TTC549 (cell line): ENCODE results near the gene CBX4.
"Not testable (repeated sequence)": the region's sequence is repeated elsewhere in the genome, so short reads cannot be mapped to it uniquely, and the experiment has no call there.

ENCODE experiments used
- FAIRE-seq: peaks from 2 replicates; lab custom pipeline; 2012; peaks lifted over from hg19 to GRCh38; lab: Jason Lieb, UNC

The CBX4 gene

DNA sequence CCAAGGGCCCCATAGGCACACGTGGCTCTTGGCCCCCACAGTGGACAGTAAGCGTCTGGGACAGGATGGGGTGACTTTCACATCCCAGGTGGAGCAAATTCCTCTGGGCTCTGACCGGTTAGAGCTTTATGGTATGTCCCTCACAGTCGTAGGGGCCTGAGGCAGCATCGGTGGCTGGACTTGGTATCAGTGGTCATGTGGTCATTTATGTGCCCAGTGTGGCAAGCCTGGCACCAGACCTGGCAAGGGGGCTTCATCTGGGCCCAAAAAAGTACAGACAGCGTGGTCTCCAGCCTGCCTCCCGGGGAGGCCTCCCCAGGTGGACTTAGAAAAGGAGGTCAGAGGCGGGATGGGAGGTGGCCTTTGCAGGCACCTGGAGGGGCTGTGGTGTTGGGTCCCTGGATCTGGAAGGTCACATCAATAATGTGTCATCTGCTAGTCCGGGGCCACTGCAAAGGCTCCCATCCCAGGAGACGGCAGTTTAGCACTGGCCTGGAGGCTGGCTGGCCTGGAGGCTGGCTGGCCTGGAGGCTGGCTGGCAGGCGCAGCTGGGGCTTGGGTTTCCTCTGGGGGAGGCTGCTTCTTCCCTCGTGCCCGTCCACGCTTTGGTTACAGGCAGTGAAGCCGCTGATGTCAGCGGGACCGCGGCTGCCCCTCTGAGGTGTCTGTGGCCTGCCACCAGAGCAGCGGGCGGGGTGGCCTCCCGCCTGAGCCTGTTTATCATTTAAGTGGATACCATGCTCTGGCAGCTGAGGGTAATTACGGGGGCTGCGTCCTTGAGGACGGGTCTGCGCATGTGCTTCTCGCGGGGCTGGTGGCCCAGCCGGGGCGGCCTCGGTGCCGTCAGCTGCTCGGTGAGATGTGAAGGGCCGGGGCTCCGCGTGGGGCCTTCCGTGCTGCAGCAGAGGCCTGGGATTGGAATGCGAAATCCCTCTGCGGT lies 20.7 kb upstream of the CBX4 start:
- no peak for FAIRE-seq

DNA sequence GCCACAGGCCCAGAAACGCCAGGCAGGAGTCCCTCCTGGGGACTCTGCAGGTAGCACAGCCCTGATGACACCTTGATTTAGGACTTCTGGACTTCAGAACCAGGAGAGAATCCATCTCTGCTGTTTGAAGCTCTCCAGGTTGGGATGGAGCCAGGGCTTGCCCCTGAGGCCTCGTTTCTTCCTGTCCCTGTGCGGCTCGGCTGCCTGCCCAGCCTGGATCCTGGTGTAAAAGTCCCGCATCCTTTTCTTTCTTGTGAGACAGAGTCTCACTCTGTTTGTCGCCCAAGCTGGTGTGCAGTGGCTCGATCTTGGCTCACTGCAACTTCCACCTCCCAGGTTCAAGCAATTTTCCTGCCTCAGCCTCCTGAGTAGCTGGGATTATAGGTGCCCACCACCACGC lies 17.9 kb upstream of the CBX4 start:
- FAIRE-seq = no peak

DNA sequence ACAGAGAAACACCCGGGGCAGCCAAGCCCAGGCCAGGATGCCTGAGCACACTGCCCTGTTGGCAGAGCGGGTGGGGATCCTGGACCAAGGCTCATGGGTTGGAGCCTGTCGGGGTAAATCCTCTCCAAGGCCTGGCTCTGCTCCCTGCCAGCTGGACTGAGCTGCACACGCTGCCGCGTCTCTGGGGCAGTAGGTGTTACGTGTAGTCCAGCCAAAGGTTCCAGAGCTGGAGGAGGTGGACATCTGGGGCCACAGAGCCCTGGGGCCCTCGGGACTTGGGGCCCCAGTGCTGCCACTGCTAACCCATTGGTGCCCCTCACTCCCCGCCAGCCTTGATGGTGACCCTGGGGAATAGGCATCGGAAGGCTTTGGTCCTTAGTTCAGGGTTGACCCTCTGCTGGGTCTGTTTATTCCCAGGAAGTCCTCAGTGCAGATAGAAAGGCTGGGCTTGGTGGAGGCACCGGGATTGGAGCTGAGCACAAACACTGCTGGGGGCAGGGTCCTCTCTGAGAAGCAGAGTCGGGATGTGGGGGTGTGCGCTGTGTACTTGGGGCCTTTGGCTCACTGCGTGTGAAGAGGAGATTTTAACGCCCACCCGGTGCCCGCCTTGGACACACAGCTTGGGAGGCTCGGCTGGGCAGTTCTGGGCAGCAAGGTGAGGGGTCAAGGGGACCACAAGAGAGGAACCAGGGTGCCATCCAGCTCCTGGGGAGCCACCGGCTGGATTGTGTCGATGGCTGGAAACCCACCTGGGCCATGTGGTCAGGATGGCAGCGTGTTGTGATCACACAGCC lies 16.3 kb upstream of the CBX4 start:
- FAIRE-seq = no peak

DNA sequence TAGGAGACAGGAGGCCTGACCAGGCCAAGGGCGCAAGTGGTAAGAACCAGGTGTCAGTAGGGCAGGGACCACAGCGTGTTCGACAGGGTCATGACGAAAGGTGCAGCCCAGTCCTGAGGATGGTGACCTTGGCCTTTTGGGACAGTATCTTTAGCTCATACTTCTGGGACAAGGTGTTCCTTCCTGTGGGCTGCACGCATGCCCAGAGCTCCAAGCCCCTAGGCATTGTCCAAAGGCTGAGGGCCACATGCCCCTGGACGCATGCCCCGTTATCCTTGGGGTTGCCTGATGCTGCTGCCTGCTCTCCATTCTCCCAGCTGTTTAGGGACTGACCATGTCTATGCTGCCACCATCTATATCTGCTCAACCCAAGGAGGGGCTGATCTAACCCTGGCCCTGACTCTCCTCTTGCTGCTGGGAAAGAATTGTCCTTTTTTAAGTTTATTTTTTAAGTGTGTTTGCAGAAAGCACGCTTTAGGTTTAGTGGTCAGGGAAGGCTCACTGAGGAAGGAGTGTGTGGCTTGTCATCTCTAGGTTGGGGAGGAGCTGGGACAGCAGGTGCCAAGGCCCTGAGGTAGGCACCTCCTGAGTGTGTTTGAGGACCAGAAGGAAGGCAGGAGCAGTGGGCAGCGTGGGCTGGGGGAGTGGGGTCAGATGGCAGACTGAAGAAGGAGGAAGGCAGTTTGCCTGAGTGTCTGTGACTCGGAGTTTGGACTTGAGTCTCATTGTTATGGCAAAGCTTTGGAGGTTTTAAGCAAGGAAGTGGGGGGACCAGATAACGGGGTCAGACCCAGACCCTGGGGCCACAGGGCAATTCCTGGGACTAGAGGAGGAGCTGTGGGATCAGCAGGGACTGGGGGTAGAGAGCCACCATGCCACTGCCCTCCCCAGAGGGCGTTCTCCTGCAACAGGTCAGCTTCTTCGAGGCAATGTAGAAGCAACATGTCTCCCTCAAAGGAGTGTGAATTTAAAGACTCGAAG lies 15.1 kb upstream of the CBX4 start:
- FAIRE-seq = no peak

DNA sequence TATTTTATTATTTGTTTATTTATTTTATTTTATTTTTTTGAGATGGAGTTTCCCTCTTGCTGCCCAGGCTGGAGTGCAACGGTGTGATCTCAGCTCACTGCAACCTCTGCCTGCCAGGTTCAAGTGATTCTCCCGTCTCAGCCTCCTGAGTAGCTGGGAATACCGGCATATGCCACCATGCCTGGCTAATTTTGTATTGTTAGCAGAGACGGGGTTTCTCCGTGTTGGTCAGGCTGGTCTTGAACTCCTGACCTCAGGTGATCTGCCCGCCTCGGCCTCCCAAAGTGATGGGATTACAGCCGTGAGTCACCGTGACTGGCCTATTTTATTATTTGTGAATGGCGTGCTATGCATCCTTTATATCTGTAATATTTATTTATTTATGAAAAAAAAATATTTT lies 13.9 kb upstream of the CBX4 start:
- not testable (repeated sequence) for FAIRE-seq

DNA sequence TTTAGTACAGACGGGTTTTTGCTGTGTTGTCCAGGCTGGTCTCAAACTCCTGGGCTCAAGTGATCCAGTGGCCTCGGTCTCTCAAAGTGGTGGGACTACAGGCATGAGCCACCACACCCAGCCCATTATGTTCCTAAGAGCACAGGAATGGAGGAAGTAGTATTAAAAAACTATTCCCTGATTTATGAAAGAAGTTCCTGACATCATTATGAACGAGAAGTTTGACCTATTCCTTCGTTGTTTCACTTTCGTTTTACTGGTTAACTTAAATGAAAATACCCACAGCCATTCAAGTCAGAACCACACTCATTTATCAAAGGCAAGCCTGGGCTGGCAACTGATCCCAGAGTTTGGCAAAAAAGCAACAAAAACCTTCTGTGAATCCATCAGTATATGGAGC lies 13.5 kb upstream of the CBX4 start:
- FAIRE-seq = peak; percentile 19

DNA sequence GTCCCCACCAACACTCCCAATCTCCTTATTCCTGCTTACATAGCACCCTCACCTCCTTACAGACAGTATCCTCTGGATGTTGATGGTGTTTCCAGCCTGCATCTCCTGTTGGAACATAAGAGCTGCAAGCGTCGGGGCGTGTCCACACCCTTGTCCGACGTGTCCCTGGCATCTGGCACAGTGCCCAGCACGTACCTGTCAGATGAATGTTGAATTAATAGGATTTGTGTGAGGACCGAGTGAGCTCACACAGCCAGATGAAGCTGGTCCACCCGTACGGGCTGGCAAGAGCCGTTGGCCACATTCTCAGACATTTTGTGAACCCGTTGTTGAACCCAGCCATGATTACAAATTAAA lies 12.2 kb upstream of the CBX4 start:
- no peak for FAIRE-seq

DNA sequence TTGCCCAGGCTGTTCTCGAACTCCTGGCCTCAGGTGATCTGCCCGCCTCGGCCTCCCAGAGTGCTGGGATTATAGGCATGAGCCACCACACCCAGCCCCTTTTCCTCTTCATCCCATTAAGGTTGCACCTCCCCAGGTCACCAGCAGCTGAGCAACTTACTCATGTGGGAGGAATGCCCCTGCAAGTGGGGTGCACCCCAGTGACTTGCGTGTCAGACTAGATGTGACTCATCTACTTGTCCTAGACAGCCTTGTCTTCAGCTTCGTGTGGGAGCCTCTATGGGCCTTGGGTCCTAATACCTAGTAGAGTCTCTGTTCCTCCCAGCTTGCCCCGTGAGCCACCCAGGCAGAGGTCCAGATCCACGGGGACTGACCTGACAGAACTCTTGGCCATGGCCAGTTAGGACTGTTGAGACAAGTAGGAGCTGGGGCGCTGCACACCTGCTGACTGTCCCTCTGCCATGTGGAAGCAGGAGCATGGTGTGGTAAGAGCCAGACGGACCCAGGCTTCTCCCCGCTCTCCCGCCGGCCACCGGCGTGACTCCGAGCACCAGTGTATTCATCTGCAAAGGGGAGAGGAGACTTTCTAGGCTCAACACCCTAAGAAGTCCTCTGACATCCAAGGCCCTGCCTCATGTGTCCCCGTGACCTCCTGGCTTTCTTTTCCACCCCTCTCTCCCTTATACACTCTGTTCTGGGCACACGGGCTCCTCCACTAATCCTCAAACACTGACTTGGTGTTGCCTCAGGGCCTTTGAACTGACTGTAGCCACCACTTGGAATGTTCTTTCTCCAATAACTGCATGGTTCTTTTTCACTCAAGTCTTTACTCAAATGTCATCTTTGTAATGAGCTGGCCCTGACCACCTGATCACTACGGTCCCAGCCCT lies 11.6 kb upstream of the CBX4 start:
- no peak for FAIRE-seq

DNA sequence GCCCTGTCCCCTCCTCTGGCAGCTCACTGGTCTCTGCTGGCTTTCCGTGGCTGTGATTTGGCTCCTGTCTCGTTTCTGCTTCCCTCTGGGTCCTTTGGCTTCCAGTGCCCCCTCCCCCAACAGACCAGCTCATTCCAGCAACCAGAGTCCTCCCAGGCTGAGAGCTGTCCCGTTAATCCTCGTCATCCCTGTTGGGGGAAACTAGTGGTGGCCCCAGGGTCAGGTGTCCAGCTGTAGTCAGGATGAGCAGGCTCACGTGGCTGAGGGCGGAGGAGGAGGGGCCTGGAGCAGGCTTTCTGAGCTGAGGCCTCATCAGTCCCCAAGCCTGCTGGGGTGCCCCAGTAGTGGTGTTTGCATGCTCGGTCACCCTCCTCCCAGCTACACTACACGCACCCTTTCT lies 10.7 kb upstream of the CBX4 start:
- FAIRE-seq = no peak

DNA sequence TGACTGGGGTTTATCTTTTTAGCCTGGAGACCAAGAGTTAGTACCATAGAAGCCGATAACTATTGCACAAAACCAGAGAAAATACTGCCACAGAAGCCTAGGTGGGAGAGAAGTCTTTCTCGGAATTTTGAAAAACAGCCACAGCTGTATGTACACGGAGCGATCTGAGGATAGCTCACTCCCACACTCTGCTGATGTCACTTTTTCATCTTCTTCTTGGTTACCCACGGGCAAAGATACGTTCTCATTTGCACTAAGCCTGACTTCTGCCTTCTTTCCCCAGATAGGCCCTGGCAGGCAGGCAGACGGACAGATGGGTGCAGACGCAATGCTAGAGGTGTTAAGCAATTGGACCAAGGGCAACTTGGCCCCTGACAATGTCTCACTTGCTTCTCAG lies 9.1 kb upstream of the CBX4 start:
- no peak for FAIRE-seq

DNA sequence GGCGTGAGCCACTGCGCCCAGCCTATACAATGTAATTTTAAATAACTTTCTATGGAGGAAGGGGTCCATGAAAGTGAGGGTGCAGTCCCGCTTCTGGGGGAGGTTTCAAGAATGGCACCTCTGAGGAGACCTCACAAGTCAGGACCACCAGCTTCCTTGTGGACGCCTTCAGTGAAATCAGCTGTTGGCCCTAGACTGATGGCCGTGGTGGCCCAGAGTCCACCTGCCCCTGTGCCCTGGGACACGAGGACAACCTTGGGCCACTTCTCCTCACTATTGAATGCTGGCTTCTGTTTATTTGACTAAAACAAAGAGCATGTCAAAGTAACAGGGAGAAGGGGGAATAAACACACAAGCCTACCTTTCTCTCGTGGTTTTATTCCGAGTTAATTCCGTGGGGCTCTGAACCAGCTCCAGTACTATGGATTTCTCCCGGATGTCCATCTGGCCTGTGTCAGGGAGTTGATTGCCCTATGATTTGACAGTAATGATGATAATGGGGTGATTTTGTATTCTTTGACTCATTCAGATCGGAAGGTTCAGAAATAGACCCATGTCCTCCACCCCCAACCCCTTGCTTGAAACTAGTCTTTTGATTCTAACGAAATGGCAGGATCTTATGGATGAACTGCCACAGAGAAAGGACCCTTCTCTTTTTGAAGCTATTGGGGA lies 8.6 kb upstream of the CBX4 start:
- FAIRE-seq = no peak

DNA sequence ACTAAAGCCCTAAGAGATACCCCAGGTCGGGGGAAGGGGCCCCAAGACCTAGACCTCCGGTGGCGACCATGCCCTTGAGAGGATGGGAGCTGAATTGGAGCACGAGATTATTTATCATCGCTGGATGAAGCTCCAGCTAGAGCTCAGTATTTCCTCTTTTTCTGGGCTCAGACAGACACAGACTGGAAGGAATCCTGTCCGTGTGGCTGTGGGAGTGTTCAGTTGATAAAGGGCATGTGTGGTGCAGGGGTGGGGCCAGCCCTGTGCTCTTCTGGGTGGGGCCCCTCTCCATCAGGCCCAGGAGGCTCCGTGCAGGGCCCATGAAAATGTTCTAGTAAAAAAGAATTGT lies 6.3 kb upstream of the CBX4 start:
- FAIRE-seq = peak; percentile 69

DNA sequence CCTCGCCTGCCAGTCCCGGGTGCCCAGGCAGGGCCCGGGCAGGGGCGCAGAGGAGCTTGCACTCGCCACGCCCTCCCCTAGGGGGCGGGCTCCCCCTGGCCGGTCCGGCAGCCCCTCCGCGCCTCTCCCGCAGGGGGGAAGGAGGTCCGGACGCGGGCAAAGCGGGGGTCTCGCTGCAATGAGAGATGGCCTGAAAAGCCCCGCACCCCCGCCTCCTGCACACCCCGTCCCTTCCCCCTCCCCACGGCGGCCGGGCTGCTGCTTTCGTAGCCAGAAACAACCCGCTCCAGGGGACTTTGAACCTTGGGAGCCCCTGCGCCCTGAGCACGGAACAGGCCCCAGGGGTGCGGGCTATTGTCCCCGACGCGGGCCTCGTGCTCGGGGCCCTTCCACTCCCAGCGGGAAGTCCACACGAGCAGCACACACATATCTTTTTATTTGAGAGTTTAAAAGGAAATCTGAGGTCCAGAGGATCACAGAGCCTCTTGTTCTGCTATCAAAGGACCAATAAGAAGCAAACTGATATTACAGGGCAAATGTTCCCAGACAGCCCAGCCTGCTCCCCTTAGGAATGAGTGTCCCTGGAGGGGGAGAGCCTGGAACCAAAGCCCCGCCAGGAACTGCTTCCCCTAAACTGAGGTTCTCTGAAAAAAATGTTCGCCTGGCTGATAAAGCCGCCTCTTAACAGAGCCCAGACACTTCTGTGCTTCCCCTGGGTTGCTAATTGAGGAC lies 5.8 kb upstream of the CBX4 start:
- no peak for FAIRE-seq

DNA sequence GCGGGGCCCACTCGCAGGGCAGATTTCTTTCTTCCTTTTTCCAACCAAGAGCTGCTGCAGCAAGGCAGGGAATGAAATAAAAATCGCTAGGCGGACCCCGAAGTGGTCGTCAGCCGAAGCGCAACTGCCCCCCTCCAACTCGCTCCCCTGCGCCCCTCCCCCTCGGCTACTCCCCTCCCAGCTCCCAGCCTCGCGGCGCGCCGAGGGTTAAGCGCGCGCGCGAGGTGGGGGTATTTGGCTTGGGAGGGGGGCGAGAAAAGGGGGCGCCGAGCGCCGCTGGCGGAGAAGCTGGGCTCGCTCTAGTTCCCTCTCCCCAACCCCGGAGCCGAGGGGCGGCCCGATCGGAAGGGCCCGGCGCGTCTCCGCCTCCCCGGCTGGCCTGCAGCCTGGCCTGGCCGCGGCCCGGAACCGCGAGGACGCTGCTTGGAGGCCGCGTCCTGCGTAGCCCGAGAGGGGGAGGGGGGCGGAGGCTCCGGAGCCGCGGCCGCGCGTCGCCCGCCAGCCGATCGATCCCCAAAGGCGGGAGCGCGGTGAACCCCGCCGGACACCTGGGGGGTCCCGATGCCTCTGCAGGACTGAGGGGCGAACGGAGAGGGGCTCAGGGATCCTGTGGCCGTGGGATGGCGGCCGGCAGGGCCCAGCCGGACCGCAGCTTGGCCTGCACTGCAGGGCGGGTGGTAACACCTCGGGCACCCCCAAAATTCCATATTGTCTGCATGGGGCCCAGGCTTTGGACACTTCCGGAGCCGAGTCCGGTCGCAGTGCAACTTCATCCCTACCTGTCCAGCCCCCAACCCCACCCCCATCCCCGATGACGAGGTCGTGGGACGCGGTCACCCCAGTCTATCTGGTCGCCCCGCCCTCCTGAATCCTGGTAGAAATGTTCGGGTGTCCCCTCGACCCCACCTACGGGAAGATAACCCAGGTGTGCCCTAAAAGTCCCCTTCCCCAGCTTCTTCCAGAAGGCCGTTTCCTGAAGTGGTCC lies 4.9 kb upstream of the CBX4 start:
- no peak for FAIRE-seq

DNA sequence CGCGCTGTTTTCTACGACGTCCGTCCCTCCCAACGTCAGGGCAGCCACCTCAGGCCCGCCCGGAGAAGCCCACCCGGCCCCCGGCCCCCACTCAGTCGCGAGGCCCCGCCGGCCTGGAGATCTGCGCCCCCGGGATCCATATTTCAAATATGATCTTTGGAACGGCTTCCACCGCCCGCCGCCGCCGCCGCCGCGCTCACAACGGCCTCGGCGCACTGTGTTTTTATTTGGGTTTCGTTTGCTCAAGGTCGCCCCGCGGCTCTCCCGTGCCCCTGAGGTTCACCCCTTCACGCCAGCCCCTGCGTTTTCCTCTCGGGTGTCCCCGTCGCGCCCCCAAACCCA lies 4.2 kb upstream of the CBX4 start:
- no peak for FAIRE-seq

DNA sequence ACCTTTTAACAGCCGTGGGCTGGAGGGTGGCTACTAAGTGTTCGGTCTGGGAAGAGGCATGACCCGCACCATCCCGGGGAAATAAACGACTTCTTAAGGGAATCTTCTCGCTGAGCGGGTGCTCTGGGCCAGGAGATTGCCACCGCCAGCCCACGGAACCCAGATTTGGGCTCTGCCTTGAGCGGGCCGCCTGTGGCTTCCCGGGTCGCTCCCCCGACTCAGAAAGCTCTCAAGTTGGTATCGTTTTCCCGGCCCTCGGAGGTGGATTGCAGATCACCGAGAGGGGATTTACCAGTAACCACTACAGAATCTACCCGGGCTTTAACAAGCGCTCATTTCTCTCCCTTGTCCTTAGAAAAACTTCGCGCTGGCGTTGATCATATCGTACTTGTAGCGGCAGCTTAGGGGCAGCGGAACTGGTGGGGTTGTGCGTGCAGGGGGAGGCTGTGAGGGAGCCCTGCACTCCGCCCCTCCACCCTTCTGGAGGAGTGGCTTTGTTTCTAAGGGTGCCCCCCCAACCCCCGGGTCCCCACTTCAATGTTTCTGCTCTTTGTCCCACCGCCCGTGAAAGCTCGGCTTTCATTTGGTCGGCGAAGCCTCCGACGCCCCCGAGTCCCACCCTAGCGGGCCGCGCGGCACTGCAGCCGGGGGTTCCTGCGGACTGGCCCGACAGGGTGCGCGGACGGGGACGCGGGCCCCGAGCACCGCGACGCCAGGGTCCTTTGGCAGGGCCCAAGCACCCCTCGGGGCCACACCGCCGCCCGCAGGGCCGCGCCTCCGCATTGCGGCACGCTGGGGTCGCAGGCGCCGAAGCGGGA lies 3.6 kb upstream of the CBX4 start:
- FAIRE-seq = no peak

DNA sequence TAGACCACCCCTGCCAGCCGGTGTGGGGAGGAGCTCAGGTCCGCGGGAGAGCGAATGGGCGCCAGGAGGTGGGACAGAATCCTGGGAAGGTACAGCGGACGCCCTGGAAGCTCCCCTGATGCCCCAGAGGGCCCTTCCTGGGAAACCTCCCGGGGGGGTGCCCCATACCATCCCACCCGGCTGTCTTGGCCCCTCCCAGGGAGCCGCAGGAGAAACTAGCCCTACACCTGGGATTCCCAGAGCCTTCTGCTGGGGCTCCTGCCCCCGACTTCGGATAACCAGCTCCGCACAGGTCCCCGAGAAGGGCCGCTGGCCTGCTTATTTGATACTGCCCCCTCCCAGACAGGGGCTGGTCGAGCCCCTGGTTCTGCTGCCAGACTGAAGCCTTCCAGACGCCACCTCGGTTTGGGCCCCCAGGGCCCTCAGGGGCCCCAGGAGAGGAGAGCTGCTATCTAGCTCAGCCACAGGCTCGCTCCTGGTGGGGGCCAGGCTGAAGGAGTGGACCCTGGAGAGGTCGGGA lies 3.0 kb upstream of the CBX4 start:
- FAIRE-seq = no peak
